ENCODE data around the gene VLDLR. TPM values are rescaled to one million over a fixed set of nuclear protein-coding genes. Genes with fewer than 3 reads are reported as not detected.

The VLDLR gene
- total RNA-seq, 2 donors from 2014 or later = 6.6 to 16.9 TPM

GRCh38 chr9:2639786-2640185, 18.2 kb downstream of the VLDLR start:
- TF ChIP-seq, protein P1, sequence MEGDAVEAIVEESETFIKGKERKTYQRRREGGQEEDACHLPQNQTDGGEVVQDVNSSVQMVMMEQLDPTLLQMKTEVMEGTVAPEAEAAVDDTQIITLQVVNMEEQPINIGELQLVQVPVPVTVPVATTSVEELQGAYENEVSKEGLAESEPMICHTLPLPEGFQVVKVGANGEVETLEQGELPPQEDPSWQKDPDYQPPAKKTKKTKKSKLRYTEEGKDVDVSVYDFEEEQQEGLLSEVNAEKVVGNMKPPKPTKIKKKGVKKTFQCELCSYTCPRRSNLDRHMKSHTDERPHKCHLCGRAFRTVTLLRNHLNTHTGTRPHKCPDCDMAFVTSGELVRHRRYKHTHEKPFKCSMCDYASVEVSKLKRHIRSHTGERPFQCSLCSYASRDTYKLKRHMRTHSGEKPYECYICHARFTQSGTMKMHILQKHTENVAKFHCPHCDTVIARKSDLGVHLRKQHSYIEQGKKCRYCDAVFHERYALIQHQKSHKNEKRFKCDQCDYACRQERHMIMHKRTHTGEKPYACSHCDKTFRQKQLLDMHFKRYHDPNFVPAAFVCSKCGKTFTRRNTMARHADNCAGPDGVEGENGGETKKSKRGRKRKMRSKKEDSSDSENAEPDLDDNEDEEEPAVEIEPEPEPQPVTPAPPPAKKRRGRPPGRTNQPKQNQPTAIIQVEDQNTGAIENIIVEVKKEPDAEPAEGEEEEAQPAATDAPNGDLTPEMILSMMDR (IDR thresholded peaks at IDR 0.05) = no peak
- H3K4me1 ChIP-seq (ENCODE audit: control insufficient read depth in 1 of 2, low read depth in 2 of 2) = no peaks in the 10 kb centered on the region
- ATAC-seq (ENCODE audit: insufficient number of reproducible peaks, low FRiP score, low read depth) = no peak
- no peak for DNase-seq (ENCODE audit: low spot score)
- no peak overlapping the region for H3K27ac ChIP-seq
- no peaks in the 10 kb centered on the region for H3K9me3 ChIP-seq
- H3K27me3 ChIP-seq (replicated peaks; ENCODE audit: insufficient read depth) = no peaks in the 10 kb centered on the region
- no peak overlapping the region for H3K4me3 ChIP-seq
- peaks cover 16% of the 10 kb centered on the region for H3K36me3 ChIP-seq

DNA sequence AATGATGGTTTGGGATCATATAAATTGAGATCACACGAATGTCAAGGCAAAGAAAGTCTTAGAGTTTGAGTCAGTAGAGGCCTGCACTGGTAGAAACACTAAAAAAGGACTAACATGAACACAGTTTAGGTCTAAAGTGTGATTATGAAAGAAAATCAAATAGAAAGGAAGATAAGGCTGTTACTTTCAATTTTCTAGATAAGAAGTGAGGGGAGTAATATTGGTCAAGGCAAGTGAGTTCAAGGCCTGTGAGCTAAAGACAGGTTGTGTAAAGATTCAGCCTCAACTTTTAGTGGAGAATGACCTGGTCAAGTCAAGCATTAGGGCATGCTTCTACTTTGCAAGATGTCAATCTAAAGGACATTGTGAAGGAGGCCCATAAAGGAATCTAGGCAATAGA, 19.0 kb downstream of the VLDLR start:
- Histone ChIP-seq H3K9me3 (no peaks in the 10 kb centered on the region), H3K4me1 (ENCODE audit: control insufficient read depth in 1 of 2, low read depth in 2 of 2) (no peaks in the 10 kb centered on the region), H3K27ac (no peak overlapping the region), H3K36me3 (peaks cover 16% of the 10 kb centered on the region), H3K27me3 (replicated peaks; ENCODE audit: insufficient read depth) (no peaks in the 10 kb centered on the region), H3K4me3 (no peak overlapping the region)
- no peak for ATAC-seq (ENCODE audit: insufficient number of reproducible peaks, low FRiP score, low read depth)
- TF ChIP-seq, protein P1 (IDR thresholded peaks at IDR 0.05) = no peak
- DNase-seq (ENCODE audit: low spot score) = no peak

DNA sequence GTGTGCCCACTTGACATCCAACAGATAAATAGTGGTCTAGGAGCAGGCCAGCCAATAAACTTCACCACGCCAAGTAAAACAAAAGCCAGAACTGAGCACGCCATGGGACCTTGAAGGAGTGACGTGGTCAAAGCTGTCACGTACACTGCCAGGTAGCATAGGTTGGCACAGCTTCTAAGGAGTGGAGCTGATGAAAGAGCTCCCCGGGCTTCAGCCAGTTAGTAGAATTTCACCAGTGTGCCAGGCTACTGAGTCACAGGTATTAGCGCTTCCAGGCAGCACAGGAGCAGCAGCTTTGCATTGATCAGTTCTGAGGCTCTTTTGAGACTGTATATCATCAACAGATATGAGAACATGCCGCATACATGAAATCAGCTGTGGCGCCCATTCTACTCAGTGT, 19.4 kb downstream of the VLDLR start:
- peaks cover 16% of the 10 kb centered on the region for H3K36me3 ChIP-seq
- no peaks in the 10 kb centered on the region for H3K4me1 ChIP-seq (ENCODE audit: control insufficient read depth in 1 of 2, low read depth in 2 of 2)
- no peak overlapping the region for H3K4me3 ChIP-seq
- DNase-seq (ENCODE audit: low spot score) = no peak
- no peak overlapping the region for H3K27ac ChIP-seq
- ATAC-seq (ENCODE audit: insufficient number of reproducible peaks, low FRiP score, low read depth) = no peak
- TF ChIP-seq, protein P1 (IDR thresholded peaks at IDR 0.05) = no peak
- H3K27me3 ChIP-seq (replicated peaks; ENCODE audit: insufficient read depth) = no peaks in the 10 kb centered on the region
- H3K9me3 ChIP-seq = no peaks in the 10 kb centered on the region

- no peak for DNase-seq (ENCODE audit: low spot score)
- Histone ChIP-seq H3K36me3 (peaks cover 16% of the 10 kb centered on the region), H3K4me1 (ENCODE audit: control insufficient read depth in 1 of 2, low read depth in 2 of 2) (no peaks in the 10 kb centered on the region), H3K27ac (no peak overlapping the region), H3K9me3 (no peaks in the 10 kb centered on the region), H3K4me3 (no peak overlapping the region), H3K27me3 (replicated peaks; ENCODE audit: insufficient read depth) (no peaks in the 10 kb centered on the region)
- TF ChIP-seq, protein P1 (IDR thresholded peaks at IDR 0.05) = no peak
- no peak for ATAC-seq (ENCODE audit: insufficient number of reproducible peaks, low FRiP score, low read depth)
These were observed 20.5 kb downstream of the VLDLR start for GRCh38 chr9:2642068-2642467.

GRCh38 chr9:2645569-2645968, 24.0 kb downstream of the VLDLR start:
- H3K4me1 ChIP-seq (ENCODE audit: control insufficient read depth in 1 of 2, low read depth in 2 of 2) = no peaks in the 10 kb centered on the region
- H3K27me3 ChIP-seq (replicated peaks; ENCODE audit: insufficient read depth) = no peaks in the 10 kb centered on the region
- ATAC-seq (ENCODE audit: insufficient number of reproducible peaks, low FRiP score, low read depth) (no peak), DNase-seq (ENCODE audit: low spot score) (no peak)
- no peaks in the 10 kb centered on the region for H3K9me3 ChIP-seq
- no peak overlapping the region for H3K27ac ChIP-seq
- TF ChIP-seq, protein P1 (IDR thresholded peaks at IDR 0.05) = no peak
- peaks cover 24% of the 10 kb centered on the region for H3K36me3 ChIP-seq
- H3K4me3 ChIP-seq = no peak overlapping the region
